HT-29 (cell line): ENCODE results near the gene TDRD9. TPM values are rescaled to one million over a fixed set of nuclear protein-coding genes. Genes with fewer than 3 reads are reported as not detected.

Source experiments
- DNase-seq: peaks from one replicate; pipeline ENCODE4 v3.0.0-alpha.2; 2015; ENCODE audit warnings: low spot score
- total RNA-seq: library from RNA; depleted of rRNA; stranded (reverse); fragments of >200 nt; shearing (Covaris generic); gene quantifications from 2 replicates; pipeline ENCODE4 v1.2.3, GENCODE V29; 2014

Gene TDRD9
- total RNA-seq, 1 experiment from 2014 or later: not detected

DNA sequence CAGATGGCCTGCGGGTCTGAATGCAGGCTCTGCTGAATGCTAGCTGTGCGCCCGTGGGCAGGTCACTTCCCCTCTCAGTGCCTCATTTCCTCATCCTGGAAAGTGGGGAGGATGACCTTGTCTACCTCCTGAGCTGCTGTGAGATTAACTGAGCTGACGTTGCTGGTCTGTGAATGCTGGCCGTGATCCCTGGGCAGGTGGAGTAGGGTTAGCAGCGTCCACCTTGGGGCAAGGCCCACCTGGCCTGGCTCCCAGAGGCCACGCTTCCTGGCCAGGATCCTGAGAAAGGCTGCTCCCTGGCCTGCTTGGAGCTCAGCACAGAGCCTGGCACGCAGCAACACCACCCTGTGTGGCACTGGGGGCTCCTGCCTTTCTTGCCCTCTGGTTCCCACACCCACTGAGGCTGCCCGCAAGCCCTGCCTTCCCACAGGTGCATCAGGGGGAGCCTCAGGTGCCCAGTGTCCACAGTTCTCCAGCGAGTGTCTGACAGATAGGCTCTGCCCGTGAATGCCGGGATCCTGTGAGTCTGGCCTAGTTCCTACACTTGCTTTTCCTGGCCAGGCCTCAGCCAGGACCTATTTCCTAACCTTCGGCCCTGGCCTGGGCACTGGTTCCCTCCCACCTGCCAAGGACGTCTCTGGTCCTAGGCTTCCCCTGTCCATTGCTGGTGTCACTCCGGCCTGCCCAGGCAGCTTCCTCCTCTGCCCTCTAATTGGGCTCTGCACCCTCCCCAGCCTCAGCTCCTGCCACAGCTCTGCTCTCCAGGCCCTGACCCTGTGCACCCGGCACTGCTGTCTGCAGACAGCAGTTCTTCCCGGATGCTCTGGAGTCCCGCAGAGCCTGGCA, 37.2 kb upstream of the TDRD9 start:
- no peak for DNase-seq

DNA sequence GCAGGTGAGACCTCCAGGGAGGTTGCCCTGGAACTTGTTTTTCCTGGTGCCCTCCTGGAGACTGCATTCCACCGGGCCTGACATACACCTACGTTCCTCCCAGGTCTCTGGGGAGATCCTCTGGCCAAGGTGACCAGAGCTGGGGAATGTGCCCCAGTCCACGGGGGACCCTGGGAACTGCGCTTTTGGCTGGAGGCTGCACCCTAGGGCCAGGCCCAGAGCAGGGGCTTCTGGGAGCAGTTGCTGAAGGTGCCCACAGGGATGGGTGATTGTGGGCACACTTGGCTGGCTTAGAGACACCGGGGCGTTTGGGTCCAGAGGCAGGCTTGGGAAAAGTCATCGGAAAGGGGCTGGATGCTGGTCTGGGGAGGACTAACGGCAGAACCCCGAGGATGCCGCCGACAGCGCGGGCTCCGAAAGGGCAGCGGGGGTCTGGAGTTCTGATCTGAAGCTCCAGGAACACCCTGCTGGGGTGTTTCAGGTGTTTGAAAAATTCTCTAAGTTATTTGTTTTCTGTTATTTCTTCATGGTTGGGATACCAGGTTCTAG, 36.5 kb upstream of the TDRD9 start:
- DNase-seq: no peak

DNA sequence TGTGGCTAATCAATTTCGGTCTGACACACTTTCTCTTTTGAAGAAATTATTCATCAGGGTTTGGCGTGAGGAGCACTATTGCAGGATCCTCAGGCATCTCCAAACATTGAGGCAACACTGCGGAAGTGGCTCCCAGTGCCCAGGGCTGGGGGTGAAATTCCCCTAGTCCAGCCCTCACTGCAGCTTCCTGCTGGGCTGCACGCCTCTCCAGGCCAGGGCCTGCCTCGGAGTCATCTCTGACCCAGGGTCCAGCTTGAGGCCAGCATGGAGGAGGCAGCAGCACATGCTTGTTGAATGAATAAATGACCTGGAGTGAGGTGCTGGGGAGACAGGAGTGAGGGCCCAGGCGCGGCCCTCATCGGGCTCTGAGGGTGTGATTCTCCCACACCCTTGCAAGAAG, 36.0 kb upstream of the TDRD9 start:
- DNase-seq: no peak

GRCh38 chr14:103894034-103894722, 34.1 kb upstream of the TDRD9 start:
- no peak for DNase-seq

DNA sequence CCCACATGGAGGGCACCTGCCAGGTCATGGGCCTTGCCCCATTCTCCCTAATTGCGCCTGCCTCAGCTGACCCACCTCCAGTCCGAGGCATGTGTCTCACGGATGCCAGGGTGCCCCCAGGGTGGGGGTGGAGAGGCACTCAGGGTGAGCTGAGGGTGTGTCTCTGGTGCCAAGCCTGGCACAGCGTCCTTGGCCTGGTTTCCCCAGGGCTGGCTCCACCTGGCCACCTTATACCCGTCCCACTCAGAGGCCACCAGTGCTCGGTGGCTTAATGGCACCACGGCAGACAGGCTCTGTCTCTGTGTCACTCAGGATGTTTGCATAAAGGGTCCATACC, 33.6 kb upstream of the TDRD9 start:
- DNase-seq: no peak

DNA sequence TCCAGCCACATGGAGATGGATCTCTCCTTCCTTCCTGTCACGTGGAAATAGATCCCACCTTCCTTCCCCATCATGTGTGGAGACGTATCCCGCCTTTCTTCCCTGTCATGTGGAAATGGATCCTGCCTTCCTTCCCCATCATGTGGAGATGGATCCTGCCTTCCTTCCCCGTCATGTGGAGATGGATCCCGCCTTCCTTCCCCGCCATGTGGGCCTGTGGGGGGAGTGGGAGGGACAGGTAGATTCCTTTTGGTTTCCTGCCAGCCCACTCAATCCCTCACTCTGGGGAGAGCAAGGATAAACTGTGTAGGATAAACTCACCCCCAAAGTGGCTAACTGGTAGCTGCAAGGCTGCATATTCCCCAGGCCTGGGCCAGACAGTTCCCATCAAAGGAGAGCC, 31.7 kb upstream of the TDRD9 start:
- DNase-seq: no peak

GRCh38 chr14:103897075-103897947, 30.9 kb upstream of the TDRD9 start:
- DNase-seq: peak; percentile 30

DNA sequence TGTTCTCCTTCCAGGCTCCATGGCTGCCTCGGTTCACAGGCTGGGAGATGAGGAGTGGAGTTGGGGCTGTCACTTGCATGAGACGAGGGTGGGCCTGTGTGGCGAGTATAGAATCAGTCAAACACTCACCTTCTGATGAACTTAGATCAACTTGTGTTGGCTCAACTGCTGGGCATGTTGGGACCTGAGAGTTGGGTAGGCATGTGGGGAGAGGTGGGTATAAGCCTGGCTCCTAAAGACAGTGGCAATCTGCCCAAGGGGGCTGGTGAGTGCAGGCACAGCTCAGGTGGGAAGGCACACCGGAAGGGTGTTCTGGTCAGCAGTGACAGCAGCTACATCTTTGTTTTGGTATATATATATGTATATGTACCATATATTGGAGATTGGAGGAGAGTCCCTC, 30.1 kb upstream of the TDRD9 start:
- DNase-seq: no peak

DNA sequence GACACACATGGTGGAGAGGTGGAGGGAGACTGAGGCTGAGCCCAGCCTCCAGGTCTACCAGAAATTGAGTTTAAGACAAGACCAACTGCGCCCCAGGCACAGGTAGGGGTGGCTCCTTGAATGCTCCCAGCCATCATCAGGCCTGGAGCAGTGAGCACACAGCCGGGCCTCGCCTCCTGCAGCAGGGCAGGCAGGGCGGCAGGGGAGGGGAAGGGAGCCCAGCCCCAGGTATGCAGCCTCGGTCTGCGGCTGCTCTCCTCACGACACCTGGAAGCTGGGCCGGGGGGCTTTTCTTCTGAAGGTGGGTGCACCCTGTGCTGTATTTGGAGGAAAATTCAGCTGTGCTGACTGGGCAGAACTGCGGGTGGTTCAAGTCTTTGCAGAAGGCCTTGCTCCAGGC, 29.5 kb upstream of the TDRD9 start:
- DNase-seq: no peak

DNA sequence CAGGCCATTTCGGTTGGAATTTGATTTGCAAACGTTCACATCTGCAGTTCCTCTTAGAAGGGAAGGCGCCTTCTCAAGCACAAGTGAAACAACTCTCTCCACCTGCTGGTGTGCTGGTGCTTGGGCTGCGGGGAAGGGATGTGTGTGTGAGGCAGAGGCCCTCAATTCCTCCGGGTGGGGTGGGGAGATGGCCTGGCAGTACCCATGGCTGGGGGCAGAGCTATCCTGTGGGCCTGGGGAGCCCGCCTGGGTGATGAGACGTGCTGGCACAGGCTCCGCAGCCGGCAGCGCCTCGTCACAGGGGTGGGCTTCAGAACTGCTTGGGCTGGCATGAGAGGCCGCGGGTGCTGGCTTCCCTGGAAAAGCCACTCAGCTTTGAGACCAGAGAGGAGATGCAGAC, 28.9 kb upstream of the TDRD9 start:
- no peak for DNase-seq

GRCh38 chr14:103899833-103900232, 28.4 kb upstream of the TDRD9 start:
- DNase-seq: no peak

GRCh38 chr14:103904493-103905107, 23.7 kb upstream of the TDRD9 start:
- DNase-seq: no peak

GRCh38 chr14:103905842-103906456, 22.3 kb upstream of the TDRD9 start:
- DNase-seq: no peak

DNA sequence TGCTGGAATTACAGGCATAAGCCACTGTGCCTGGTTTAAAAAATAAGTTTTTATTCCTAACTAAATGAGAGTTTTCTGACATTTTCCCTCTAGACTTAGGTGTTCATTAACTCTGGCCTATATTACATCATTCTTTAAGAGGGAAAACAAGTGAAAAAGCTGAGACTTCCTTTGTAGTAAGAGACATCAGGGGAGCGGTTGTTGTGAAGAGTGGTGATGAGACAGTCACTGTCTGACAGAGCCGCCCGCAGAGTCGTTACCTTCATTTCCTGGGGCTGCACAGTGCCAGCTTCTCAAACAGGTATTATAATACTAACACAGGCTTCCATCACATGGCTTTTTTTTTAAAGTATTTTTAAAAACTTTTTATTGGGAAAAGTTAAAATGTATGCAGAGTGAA, 19.7 kb upstream of the TDRD9 start:
- DNase-seq: no peak

GRCh38 chr14:103909531-103910261, 18.6 kb upstream of the TDRD9 start:
- no peak for DNase-seq

- peak; percentile 88 for DNase-seq
Measured at GRCh38 chr14:103910262-103910935, 17.9 kb upstream of the TDRD9 start.

DNA sequence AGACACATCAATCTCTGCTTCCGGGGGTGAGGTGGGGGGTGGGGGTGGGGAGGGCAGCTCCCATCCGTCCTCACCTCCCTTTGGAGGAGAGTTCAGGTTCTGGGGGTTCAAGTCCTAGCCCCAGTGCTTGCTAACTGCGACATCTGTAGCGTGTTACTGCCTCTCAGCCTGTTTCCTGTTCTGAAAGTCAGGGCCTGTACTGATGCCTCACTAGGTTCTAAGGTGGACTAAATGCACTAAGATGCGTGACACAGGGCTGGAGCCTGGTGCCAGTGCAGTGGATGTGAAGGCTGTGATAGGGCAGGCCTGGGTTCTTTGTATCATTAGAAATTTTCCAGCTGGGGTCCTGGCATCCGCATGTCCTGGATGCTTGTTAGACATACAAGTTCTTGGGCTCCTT, 17.3 kb upstream of the TDRD9 start:
- no peak for DNase-seq

GRCh38 chr14:103915616-103916015, 12.6 kb upstream of the TDRD9 start:
- DNase-seq: no peak

- no peak for DNase-seq
Measured at GRCh38 chr14:103916636-103917262, 11.5 kb upstream of the TDRD9 start.
